GM19193 (cell line): ENCODE results near the gene TMEM270.

Source experiments
- POLR2A ChIP-seq: IDR thresholded peaks from 4 replicates; pipeline ENCODE4 v1.6.1; 2011; ENCODE audit not compliant: insufficient read depth, insufficient read length; ENCODE audit errors: extremely low read depth

TMEM270 gene

DNA sequence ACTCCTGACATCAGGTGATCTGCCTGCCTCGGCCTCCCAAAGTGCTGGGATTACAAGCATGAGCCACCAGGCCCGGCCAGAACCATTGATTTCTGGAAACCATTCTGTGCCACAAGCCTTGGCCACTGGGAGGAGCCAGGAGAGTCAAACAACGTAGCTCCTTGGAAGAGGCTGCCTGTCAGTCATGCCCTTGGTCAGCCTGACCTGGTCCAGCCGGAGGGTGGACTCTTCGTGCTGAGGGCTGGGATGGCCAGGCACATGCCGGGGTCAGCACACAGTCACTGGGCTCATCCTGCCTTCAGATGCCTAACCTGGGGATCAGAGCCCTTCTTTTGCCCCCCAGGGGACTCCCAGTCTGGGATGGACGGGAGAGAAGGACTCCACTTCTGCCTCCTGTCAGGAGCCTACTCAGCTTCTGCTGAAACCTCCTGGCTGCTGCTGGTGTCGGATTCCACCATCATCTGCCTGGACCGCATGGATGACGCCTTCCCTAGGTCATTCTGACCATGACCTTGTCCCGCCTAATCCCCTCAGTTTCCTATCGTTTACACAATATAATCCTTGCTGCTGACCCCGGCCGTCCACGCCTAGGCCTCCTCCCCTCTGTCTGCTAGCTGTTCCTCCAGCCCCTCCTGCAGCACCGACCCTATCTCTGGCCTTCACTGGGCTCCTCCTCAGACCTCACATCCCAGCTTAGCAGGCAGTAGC, 30.4 kb downstream of the TMEM270 start:
- TF ChIP-seq POLR2A, result no peak

DNA sequence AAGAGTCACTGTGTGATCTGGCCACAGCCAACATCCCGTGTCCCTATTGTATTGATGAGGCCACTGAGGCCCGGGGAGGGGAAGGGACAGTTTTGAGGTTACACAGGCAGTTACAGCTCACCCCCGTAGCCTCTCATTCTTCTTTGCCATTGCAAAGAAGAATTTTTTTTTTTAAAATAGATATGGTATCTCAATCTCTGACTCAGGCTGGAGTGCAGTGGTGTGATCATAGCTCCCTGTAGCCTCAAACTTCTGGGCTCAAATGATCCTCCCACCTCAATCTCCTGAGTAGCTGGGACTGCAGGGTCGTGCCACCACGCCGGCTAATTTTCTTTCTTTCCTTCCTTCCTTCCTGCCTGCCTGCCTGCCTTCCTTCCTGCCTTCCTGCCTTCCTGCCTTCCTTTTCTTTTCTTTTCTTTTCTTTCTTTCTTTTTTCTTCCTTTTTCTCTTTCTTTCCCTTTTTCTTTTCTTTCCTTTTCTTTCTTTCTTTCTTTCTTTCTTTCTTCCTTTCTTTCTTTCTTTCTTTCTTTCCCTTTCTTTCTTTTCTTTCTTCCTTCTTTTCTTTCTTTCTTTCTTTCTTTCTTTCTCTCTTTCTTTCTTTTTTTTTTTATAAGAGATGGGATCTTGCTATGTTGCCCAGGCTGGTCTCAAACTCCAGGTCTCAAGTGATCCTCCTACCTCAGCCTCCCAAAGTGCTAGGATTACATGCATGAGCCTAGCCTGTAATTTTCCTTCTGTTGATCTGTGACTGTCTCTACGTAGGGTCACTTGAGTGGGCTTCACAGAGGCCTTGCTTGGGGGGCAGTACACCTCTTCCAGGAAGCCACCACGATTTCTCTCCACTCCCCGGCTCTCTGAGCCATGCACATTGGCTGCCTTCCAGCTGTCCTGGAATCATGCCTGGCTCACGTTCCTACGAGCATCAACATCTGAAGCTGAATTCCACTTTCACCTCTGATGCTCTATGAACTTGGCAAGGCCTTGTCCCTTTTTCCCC, 31.3 kb downstream of the TMEM270 start:
- TF ChIP-seq POLR2A, result no peak

DNA sequence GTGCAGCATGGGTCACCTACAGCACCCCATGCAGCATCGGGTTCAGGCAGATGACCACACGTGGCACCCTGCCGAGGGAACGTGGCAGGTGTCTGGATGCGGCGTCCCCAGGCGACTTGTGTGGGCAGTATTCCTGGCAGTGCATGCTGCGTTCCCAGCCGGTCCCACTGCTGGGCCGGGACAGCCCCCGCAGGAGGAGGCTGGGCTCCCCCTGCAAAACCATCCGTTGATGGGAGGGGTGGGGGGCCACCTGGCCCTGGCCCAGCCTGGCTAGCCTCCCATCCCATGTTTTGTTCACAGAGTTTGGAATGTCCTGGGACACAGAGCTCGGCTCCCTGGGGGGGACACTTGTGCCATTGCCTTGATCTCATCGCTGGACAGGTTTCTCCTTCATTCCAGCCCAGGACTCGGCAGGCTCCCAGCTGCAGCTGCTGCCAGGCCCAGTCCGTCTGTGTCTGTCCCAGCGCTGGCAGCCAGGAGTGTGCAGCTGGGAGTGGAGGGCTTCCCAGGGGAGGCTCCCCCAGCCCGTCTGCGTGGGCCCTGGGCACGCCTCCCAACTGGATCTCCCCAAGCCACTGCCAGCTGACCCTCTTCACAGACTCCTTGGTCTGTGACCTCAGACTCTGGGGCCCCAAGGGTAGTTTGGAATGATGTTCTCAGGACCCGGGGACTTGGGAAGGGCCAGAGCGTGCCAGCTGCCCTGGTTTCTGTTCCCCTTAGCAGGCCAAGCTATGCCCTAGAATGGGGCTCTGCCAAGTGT, 32.6 kb downstream of the TMEM270 start:
- no peak for TF ChIP-seq POLR2A

DNA sequence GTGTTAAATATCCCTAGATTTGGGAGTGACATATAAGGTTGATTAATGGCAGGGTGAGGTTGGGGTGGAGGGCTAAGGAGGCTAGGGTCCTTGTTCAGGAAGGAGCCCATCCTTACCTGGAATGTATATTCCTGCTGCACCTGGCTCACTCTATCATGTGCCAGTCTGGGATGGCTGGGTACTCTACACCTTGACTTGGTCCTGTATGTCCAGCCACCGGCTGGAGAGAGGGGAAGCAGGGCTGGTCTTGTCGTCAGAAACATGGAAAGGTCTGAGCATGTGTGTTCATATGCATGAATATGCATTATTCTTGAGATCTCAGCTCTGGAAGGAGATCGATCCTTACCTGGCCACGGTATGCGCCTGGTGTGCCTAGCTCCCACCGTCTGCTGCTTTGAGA, 33.2 kb downstream of the TMEM270 start:
- no peak for TF ChIP-seq POLR2A

DNA sequence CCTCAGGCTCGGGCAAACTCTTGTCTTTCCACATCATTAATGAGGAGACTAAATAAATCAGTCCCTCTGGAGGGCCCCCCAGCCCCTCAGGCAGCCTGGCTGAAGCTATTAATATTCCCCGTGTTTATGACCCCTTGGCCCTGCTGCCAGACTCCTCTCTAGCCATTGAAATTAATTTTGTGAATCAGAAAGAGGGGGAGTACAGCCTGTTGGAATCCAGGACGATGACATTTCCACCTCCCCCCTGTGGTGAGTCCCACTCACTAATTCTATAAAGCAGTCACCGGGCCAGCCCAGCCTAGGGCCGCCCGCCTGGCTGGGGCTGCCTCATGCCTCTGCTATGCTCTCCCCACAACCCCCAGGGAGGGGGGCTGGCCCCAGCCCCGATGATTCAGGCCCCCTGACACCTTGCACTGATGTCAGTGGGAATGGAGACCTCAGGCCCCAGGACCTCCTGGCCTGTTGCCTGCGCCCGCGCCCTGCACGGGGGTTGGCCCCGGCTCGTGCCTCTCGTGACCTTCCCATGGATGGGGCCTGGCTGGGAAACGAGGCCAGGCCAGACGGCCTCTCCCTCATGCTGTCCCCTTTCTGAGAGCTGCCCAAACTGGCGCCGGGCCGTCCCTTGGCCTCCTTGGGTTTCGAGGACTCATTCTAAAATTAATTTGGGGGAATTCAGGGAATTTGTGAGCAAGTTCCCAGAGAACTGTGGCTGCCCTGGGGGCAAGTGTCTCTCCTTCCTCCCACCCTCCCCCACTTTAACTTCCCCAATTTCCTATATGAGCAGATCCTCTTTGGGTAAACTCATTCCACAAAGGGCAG, 34.0 kb downstream of the TMEM270 start:
- no peak for TF ChIP-seq POLR2A

DNA sequence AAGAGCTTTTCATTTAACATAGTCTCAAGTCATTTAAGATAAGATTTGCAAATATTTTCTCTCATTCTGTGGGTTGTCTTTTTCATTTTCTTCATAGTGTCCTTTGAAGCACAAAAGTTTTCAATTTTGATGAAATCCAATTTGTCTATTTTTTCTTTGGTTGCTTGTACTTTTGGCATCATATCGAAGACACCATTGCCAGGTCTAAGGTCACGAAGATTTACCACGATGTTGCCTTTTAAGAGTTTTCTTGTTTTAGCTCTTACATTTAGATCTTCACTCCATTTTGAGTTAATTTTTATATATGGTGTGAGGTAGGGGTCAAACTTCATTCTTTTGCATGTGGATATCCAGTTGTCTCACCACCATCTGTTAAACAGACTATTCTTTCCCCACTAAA, 34.7 kb downstream of the TMEM270 start:
- no peak for TF ChIP-seq POLR2A

DNA sequence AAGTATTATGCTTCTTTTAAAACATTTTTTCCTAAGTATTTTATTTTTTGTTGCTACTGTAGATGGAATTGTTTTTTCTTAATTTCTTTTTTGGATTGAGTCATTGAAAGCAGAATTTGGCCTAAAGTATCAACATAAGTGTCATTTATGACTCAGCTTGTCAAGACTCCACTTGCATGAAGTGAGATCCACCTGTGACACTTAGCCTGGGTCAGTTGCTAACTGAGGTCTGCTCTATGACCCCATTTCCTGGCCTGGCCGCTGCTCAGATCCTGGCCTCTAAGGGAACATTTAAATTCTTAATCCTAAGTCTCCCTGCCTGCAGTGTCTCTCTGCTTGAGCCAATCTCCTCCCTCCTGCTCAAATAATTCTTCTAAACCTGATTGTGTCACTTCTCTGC, 35.5 kb downstream of the TMEM270 start:
- TF ChIP-seq POLR2A, result no peak

DNA sequence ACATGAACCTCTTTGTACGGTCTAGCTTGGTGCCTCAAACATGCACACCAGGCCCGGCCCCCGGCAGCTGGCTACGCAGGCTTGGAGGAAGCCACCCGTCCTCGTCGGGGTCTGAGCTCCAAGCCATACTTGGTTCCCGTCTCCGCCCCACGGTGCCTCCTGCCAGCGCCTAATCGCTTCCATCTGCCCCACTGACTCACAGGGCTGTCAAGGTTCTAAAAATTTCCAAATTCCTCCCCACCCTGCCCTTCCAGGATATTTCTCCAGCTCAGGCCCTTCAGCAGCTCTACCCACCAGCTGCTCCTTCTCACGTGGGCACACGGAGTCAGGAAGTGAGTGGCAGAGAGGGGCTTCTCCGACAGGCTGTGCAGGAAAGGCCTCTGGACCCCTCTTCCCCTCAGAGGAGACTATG, 38.8 kb downstream of the TMEM270 start:
- no peak for TF ChIP-seq POLR2A

DNA sequence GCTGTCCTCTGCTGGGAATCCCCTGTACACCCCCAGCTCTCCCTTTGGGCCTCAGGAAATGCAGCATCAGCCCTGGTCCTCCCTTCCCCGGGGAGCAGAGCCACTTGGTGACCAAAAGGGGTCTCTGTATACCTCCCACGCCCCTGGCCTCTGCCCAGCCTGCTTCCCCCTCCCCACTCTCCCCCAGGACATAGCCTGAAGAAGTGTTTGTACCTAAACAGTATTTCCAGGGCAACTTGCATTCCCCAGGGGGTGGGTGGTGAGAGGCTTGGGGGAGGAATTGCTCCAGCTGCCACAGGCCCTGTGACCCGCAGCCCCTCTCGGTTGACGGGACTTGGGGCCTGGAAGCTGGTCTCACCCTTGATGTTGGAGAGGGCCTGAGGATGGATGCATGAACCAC, 39.3 kb downstream of the TMEM270 start:
- TF ChIP-seq POLR2A, result no peak

DNA sequence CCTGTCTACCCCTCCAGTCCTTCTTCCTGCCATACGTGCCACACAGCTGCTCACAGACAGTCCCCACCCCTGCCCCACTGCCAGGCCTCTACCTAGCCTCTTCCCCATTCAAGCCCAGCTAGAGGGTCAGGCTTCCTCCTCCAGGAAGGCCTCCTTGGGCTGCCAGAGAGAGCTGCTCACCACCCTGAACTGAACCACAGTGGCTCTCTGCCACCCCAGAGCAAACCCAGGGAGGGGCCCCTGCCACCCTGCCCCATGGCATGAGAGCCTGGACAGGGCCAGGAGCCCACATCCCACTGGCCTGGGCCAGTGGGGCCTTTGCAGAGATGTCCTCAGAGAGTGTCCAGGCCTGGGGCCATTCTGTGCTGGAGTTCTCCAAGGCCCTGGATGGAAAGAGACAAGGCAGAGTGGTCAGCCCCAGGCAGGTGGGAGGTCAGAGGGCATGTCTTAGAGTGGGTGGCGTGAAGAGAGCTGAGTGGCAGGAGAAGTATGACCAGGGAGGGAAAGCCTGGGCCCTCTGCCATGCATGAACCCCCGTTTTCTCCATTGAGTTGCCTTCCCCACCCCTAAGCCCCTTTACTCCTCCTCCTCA, 40.4 kb downstream of the TMEM270 start:
- no peak for TF ChIP-seq POLR2A

DNA sequence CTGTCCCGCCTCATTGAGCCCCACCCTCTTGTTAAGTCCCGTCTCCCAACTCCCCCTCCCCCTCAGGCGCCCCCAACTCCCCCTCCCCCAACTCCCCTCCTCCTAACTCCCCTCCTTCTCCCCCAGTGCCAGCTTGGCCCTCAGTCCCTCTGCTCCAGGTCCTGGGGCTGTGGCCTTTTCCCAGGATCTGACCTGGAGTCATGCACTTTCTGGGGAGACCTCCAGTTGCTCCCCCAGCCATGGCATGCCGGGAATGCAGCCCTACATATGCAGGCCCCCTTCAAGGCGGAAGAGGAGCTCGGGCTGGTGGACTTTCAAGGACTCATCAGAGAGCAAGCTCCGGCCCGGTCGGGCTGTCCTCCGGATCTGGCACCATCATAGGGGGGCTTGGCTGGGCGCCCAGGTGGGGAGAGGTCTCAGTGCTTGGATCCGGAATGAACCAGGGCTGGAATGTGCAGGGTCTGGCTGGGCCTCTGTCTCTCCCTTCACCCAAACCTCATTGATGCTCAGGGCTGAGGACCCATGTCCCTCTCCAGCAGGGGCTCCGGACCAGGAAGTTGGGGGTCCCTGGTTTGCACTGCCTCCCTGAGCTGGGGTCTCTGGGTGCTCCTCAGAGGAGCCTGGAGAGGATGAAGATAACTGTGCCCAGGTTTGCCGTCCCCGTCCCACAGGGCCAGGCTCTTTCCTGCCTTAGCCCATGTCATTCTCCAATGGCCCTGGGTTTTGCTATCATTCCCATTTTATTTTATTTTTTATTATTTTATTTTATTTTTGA, 41.1 kb downstream of the TMEM270 start:
- TF ChIP-seq POLR2A, result no peak

DNA sequence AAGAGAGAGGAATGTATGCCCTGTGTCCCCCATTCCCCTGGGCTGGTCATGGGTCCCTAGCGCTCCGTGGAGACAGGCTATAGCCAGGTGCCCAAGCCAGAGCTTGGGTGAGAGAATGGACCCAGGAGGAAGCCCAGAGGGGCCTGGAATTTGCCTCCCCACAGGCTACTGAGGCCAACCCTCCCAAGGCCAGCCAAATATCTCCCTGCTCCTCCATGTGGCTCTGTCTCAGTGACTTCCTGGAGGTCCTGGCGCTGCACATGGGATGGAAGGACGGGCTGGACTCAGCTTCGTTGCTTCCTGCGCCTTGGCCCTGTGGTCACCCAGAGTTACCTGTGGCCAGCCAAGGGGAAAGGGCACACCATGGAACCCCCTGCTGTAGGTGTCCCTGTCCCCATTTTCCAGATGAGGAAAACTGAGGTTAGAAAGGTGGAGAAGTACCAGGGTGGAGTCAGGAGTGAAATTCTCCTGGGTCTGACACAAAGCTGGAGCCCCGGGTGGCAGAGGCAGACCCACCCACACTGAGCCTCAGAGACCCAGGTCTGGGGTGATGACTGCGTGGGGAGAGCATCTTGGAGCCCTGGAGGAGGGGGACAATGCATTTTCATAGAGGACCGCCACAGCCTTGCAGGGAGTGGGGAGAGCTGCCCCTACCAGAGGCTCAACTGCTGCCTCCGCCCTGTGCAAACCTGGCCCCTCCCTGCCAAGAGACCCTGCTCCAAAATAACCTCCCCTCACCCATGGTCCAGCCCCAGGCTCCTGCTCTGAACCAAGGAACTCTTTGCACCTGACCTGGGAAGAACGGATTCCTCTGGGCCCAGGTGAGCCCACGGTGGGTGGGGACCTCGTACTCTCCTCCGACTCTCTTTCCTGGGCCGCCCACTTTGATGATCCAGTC, 42.6 kb downstream of the TMEM270 start:
- no peak for TF ChIP-seq POLR2A

DNA sequence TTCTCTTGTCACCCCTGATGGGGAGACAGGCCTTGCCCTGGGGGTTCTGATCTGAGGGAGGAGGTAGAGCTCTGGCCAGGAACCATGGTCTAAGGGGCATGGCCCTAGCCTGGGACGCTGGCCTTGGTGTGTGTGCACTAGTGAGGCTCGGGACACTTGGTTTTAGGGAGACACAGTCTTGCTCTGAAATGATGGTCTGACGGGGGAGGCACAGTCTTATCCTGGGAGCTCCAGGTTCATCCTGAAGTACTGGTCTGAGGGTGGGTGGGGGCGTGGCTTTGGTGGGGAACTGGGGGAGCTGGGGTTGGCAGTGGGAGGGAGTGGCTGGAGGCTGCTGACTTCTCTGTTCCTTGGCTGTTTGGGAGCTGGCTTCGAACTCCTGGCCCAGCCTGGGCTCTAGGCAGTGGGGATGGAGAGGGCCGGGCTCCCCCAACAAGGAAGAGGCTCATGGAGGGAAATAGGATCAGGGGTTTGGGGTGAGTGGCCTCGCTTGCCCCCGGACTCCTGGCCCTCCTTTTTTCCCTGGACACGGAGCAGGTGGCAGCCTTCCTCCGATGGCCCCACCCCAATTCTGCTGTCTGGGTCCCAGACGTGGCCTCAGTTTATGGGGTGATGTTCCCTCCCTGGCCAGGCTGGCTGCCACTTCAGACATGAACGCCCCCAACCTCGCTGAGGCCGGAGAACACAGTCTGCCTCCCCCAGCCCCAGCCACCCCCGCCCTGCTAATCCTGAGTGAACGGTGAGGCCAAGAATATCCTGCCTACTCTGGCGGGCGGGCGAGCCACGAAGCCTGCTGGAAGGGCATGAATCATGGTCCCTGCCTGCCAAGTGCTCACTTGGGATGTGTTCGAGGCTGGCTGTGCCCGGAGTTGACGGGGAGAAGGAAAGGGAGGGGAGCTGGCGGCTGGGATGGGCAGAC, 43.5 kb downstream of the TMEM270 start:
- TF ChIP-seq POLR2A, result no peak
